ENCODE data around the gene DGKG.

The DGKG gene

DNA sequence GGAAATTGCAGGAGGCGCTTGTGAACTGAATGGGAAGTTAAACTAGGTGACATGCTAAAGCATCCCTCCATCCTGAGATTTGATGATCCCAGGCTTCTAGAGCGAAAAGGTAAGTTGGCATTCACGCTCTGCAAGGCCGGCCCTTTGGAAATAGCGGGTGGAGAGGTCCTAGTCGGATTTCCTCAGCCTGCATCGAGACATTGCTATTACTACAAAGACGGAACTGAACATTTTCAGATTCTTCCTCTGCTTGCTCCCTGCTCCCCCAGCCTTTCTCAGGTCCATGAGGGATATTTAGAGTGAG lies 77.7 kb downstream of the DGKG start:
- Mint-ChIP-seq H3K27me3 (peaks cover 4% of the 10 kb centered on the region), H3K36me3 (ENCODE audit: low read depth) (no peaks in the 10 kb centered on the region), H3K27ac (no peak overlapping the region), H3K9me3 (no peaks in the 10 kb centered on the region), H3K4me1 (ENCODE audit: low read depth) (peaks cover 5% of the 10 kb centered on the region), H3K4me3 (no peak overlapping the region)
- no peak for DNase-seq

GRCh38 chr3:186283651-186284348 lies 78.2 kb downstream of the DGKG start:
- H3K27me3 Mint-ChIP-seq, result peaks cover 4% of the 10 kb centered on the region
- H3K36me3 Mint-ChIP-seq (ENCODE audit: low read depth), result no peaks in the 10 kb centered on the region
- DNase-seq, result no peak
- peaks cover 5% of the 10 kb centered on the region for H3K4me1 Mint-ChIP-seq (ENCODE audit: low read depth)
- H3K27ac Mint-ChIP-seq, result no peak overlapping the region
- no peak overlapping the region for H3K4me3 Mint-ChIP-seq
- H3K9me3 Mint-ChIP-seq, result no peaks in the 10 kb centered on the region

DNA sequence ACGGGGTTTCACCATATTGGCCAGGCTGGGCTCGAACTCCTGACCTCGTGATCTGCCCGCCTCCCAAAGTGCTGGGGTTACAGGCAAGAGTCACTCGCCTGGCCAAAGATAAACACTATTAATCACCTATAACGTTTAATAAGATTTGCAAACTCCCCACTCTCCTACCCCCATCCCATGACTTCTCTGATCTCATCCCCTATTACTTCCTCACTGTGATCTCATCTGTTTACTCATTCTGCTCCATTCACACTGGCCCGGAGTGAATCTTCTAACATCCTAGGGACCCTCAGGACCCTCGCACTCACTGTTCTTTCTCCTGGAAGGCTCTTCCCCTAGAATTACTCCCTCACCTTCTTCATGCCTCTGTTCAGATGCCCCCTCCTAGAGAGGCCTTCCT lies 78.9 kb downstream of the DGKG start:
- H3K36me3 Mint-ChIP-seq (ENCODE audit: low read depth), result no peaks in the 10 kb centered on the region

DNA sequence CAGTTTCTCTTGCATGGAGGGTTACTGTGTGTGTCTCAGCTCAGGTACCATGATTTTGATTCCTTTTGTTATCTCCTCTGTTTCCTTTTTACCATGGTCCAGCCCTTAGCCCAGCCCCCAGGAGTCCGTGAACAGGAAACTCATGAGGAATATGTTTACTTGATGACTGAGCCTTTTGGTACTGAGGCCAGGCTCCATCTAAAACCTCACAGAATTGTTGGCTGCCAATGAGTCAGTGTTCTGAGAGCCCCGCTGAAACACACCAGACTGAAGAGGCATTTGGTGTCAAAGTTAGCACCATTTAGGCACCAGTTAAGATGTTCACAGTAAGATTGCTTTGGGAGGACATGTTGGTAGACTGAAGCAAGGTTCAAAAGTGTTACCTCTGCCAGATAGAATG lies 80.9 kb downstream of the DGKG start:
- no peak overlapping the region for H3K27ac Mint-ChIP-seq
- H3K4me3 Mint-ChIP-seq, result no peak overlapping the region
- peaks cover 5% of the 10 kb centered on the region for H3K4me1 Mint-ChIP-seq (ENCODE audit: low read depth)
- peaks cover 23% of the 10 kb centered on the region for H3K27me3 Mint-ChIP-seq
- no peak for DNase-seq
- no peaks in the 10 kb centered on the region for H3K9me3 Mint-ChIP-seq
- no peaks in the 10 kb centered on the region for H3K36me3 Mint-ChIP-seq (ENCODE audit: low read depth)

More for the DNA sequence above, 78.9 kb downstream of the DGKG start:
- H3K4me1 Mint-ChIP-seq (ENCODE audit: low read depth), result peaks cover 5% of the 10 kb centered on the region
- no peaks in the 10 kb centered on the region for H3K9me3 Mint-ChIP-seq
- no peak overlapping the region for H3K4me3 Mint-ChIP-seq
- H3K27me3 Mint-ChIP-seq, result peaks cover 8% of the 10 kb centered on the region
- no peak for DNase-seq
- no peak overlapping the region for H3K27ac Mint-ChIP-seq

DNA sequence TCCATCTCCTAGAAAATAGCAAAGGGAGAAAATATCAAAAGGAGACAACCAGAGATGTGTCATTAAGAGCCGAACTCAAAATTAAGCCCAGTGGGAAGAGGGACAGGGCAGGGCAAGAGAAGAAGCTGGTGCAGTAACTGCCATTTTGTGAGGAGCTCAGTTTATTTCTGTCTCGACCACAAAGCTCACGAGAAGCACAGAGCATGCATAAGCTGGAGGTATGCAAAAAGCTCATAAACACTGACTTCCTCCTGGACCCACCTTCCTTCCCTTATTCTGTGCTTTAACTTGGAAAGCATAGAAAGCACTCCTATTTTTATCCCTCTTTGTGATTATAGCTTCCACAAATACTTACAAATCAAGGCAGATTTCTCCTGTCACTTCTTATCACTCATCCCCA lies 81.3 kb downstream of the DGKG start:
- Mint-ChIP-seq H3K27me3 (peaks cover 23% of the 10 kb centered on the region), H3K4me3 (no peak overlapping the region), H3K27ac (no peak overlapping the region), H3K9me3 (no peaks in the 10 kb centered on the region), H3K4me1 (ENCODE audit: low read depth) (peaks cover 5% of the 10 kb centered on the region), H3K36me3 (ENCODE audit: low read depth) (no peaks in the 10 kb centered on the region)
- no peak for DNase-seq

DNA sequence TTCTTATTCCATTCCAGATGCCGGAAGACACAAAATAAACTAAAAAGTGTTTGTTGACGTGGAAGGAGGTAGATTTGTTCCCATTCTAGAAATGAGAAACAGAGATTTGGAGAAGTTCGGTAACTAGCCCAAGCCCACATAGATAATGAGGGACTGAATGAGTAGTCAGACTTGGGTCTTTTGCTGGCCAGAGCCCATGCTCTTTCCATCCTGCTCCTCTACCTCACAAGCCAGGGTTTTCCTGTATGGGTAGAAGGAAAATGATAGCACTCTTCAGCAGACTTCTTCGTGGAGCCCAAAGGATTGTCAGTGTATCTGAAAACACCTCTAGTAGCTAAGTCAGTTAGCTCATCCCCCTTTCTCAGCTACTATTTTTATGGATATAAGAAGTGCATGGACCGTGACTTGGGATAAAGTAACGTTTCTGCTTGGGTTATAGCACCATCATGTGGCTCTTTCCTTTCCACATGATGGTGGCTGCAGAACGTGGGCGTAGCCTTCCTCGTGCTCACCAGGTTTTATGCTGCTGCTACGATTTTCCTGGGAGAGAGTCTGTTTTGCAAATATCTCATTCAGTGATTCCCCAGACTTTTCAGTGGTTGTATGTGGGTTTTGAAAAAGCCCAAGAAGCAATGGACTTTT lies 84.6 kb downstream of the DGKG start:
- Mint-ChIP-seq H3K4me1 (ENCODE audit: low read depth) (peaks cover 5% of the 10 kb centered on the region), H3K4me3 (no peak overlapping the region), H3K36me3 (ENCODE audit: low read depth) (no peaks in the 10 kb centered on the region), H3K27ac (no peak overlapping the region), H3K27me3 (peaks cover 18% of the 10 kb centered on the region), H3K9me3 (no peaks in the 10 kb centered on the region)
- no peak for DNase-seq

DNA sequence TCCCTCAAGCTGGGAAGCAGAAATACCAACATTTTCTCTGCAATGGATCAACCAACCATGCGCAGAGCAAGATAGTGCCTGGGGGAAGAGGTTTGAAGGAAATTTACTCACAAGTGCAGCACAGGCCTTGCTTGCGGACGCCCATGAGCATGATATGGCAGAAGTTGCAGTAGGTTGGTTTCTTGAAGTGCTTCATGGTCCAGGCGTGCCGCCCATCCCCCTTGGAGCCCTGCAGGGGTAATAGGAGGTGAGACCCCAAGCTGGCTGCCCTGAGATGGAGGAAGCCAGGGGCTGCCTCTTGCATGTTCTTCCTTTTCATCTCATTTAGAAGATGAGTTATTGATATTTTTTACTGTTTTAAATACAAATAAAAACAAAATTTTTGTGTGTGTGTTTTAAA lies 86.6 kb downstream of the DGKG start:
- Mint-ChIP-seq H3K4me3 (no peak overlapping the region), H3K27ac (no peak overlapping the region), H3K36me3 (ENCODE audit: low read depth) (no peaks in the 10 kb centered on the region), H3K9me3 (no peaks in the 10 kb centered on the region), H3K4me1 (ENCODE audit: low read depth) (no peaks in the 10 kb centered on the region), H3K27me3 (peaks cover 18% of the 10 kb centered on the region)
- DNase-seq, result no peak

DNA sequence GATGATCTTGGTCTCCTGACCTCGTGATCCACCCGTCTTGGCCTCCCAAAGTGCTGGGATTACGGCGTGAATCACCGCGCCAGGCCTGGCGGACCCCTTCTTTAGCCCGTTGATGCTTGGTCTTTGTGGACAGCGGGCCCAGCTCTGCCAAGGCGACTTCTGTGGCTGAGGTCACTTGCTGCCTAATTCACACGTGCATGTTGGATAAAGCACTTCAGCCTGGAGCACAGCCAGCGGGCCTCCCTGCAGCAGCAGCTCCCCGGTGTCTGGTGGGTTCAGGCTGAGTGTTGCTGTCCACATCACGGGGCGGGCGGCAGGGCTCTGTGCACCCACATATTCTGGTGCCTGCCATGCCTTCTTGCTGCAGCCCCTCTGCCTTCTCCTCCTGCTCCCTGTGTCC lies 88.4 kb downstream of the DGKG start:
- Mint-ChIP-seq H3K27me3 (peaks cover 18% of the 10 kb centered on the region), H3K27ac (no peak overlapping the region), H3K4me3 (no peak overlapping the region), H3K9me3 (no peaks in the 10 kb centered on the region), H3K4me1 (ENCODE audit: low read depth) (no peaks in the 10 kb centered on the region), H3K36me3 (ENCODE audit: low read depth) (no peaks in the 10 kb centered on the region)
- no peak for DNase-seq

DNA sequence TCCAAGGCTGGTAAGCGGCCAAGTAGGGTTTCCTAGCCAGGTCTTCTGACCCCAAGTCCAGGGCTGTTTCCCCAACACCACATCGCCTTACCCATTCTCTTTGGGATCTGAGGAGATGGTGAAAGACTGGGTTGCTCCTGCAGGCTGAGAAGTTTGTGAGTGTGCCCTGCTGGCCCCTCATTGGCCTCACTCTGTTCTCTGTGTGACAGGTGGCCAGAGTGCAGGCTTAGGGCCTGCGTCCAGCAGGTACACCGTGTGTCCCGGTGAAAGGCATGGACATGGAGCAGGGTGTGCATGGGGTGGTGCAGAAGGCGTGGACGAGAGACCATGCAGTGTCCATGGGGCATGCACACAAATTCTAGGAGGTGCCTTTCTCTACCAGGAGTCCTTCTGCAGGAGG lies 91.3 kb downstream of the DGKG start:
- DNase-seq, result no peak
- Mint-ChIP-seq H3K27me3 (no peaks in the 10 kb centered on the region), H3K27ac (no peak overlapping the region), H3K4me3 (no peak overlapping the region), H3K9me3 (no peaks in the 10 kb centered on the region), H3K36me3 (ENCODE audit: low read depth) (no peaks in the 10 kb centered on the region), H3K4me1 (ENCODE audit: low read depth) (no peaks in the 10 kb centered on the region)

DNA sequence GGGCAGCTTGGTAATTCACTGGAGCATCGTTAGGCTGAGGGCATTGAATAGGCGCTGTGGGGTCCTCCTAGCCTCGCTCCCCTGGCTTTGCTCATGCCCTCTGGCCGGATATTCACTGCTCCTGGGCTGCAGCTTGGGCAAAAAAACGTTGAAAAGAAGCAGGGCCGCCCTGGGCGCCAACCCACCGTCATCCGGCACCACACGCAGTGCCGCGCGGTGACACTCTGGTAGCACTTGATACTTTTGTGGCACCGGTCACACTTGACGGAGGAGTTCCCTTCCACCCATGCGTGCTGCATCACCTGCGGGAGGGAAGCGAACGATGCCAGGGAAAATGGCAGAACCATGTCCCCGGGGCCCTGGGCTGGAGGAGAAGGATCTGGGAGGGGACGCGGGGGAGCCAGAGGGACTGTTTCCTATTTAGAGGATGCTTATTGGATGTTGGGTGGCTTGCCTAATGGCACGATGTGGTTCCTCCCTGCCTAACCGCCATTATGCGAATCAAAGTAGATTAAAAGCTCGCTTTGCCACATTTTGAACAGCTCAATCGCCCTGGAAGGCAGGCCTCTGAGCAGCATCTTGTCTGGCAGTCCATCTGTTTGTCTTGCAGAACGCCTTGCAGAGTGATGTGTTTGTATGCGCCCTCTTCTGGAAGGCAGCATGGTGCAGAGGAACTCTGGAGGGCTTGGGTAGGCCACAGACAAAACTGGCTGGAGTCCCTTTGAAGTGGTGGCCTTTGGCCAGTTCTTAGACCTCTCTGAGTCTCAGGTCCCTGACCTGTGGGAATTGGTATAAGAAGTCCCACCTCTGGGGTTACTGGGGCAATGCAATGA lies 93.2 kb downstream of the DGKG start:
- H3K27ac Mint-ChIP-seq, result no peak overlapping the region
- no peaks in the 10 kb centered on the region for H3K27me3 Mint-ChIP-seq
- H3K4me1 Mint-ChIP-seq (ENCODE audit: low read depth), result no peaks in the 10 kb centered on the region
- H3K36me3 Mint-ChIP-seq (ENCODE audit: low read depth), result no peaks in the 10 kb centered on the region
- no peak for DNase-seq
- H3K9me3 Mint-ChIP-seq, result no peaks in the 10 kb centered on the region
- no peak overlapping the region for H3K4me3 Mint-ChIP-seq

- Mint-ChIP-seq H3K27ac (no peak overlapping the region), H3K27me3 (no peaks in the 10 kb centered on the region), H3K4me3 (no peak overlapping the region), H3K36me3 (ENCODE audit: low read depth) (no peaks in the 10 kb centered on the region), H3K9me3 (no peaks in the 10 kb centered on the region), H3K4me1 (ENCODE audit: low read depth) (no peaks in the 10 kb centered on the region)
- no peak for DNase-seq
Measured at GRCh38 chr3:186267758-186268157, 94.3 kb downstream of the DGKG start.

DNA sequence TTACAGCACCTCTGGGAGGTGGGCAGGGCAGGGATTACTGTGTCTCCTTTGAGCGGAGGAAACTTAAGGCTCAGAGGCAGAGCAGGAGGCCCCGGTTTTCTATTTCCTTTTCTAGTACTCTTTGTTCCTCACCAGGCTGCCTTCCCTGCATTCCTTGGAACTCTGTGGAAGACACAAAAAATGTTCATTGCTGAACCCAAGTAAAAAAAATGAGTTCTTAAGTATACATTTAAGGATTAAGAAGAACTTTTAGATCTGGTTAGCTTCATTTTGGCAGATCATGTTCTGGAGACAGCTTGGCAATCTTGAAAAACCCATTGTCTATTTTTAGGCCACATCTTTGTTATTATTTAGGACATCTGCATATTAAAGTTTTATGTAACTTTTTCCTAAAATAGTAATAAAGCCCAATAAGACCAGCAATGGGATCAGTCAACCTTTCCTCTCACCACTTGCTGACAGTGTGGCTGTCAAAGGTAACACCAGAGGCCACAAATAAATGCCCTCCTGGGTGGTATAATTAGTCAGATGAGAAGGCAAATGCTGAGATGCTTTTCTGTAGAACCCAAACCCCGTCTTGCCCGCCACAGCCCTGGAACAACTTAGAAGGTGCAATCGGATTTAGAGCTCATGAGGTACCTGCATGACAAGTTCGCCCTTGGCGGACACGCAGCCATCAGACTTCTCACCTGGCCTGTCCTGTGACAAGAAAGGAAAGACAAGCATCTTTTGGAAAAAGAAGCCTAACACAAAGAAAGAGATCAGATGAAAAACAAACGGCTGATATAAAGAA lies 97.2 kb downstream of the DGKG start:
- Mint-ChIP-seq H3K27me3 (peaks cover 6% of the 10 kb centered on the region), H3K4me3 (no peak overlapping the region), H3K9me3 (peaks cover 4% of the 10 kb centered on the region), H3K27ac (no peak overlapping the region), H3K36me3 (ENCODE audit: low read depth) (peaks cover 3% of the 10 kb centered on the region), H3K4me1 (ENCODE audit: low read depth) (peaks cover 8% of the 10 kb centered on the region)
- no peak for DNase-seq

DNA sequence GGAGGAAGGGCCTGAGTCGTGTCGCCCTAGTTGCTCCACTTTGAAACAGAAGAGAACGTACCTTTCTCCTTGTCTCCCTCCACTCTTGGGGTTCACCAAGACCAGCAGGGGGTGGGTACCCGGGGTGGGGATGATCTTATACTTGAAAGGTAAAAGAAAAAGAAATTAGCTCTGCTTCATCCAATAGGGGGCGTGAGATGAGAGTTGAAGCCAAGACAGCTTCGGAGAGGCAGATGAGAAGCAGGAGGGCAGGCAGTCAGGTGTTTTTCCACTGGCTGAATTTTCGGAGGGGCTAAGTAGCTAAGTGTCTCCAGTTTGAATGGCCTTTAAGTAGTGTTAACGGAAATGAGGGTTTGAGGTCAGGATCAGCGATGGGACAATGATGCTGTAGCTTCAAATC lies 100.4 kb downstream of the DGKG start:
- Mint-ChIP-seq H3K27ac (no peak overlapping the region), H3K36me3 (ENCODE audit: low read depth) (peaks cover 3% of the 10 kb centered on the region), H3K27me3 (peaks cover 6% of the 10 kb centered on the region), H3K4me1 (ENCODE audit: low read depth) (peaks cover 17% of the 10 kb centered on the region), H3K9me3 (peaks cover 4% of the 10 kb centered on the region), H3K4me3 (no peak overlapping the region)
- DNase-seq, result no peak

DNA sequence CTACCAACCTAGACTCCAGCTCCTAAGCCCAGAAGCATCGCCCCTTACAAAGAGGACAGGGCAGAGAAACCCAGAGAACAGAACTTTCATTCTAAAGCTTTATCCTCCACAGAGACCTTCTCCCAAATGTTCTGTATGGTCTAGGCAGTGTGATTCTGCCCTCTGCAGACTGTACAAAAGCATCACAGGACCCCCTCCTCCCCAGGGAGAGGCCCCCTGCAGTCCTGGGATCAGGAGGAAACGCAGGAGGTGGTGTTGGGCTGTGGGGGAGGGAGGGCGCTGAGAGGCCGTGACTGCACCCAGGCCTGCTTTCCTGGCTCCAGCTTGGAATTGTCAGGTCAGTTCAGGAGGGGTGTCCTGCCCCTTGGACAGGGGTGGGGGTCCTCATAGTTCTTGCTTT lies 101.3 kb downstream of the DGKG start:
- Mint-ChIP-seq H3K4me3 (no peak overlapping the region), H3K9me3 (peaks cover 4% of the 10 kb centered on the region), H3K36me3 (ENCODE audit: low read depth) (peaks cover 3% of the 10 kb centered on the region), H3K27ac (peak overlapping the region; percentile 83), H3K4me1 (ENCODE audit: low read depth) (peaks cover 19% of the 10 kb centered on the region), H3K27me3 (peaks cover 6% of the 10 kb centered on the region)
- DNase-seq, result no peak
